ENCODE results near the gene ATPAF1. TPM values are rescaled to one million over a fixed set of nuclear protein-coding genes. Genes with fewer than 3 reads are reported as not detected.

Gene ATPAF1
- total and polyA plus RNA-seq, 3 experiments from 2014 or later, result 40.2 to 75.8 (median 42.3) TPM

DNA sequence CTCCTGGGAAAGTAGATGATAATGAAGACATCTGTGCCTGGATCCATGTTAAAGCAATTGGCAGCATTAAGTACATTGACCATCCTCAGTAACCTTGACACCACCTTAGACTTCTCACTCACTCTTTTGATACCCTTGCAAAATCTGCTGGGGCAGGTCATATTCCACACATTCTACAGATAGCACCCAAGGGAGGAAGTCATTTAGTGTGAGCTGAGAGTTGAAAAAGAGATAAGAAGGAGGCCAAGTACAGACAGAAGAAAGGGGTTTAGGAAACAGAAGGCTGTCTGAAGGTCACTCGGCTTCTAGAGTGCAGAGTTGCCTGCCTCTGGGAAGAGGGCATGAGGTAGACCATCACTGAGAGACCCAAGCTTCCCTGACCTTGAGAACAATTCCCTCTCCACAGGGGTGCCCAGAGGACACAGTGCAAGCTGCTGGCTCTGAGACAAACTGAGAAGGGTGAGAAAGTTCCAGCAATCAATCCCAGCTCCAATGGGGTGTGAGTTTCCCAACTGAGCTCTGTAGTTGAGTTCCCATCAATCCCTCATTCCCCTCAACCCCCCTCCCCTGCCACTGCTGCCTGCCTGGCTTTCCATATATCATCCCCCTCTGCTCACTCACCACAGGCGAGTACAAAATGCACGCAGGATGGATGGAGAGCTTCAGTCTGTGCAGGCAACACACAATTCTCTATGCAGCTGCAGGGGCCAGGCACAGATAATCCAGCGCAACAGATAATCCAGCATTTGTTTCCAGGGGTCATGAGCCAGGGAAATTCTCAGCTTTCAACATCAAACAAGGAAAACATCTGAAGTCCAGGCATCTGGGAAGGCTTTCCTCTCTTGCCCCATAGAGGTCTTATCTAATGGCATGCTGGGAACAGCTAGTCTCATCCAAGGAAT is 44.2 kb downstream of the ATPAF1 start:
- CTCF ChIA-PET, result interaction anchor here (0.7 kb wide), 1 partner anchor 101 kb away, joined by 3 read pairs; no protein-coding TSS in a partner anchor
- H3K4me3 Mint-ChIP-seq, result no peak overlapping the region
- H3K4me3 ChIP-seq (ENCODE audit: low read length), result no peak overlapping the region
- no peak overlapping the region for H3K27ac ChIP-seq (ENCODE audit: low read depth, low read length)
- no peaks in the 10 kb centered on the region for H3K27me3 Mint-ChIP-seq
- no peaks in the 10 kb centered on the region for H3K9me3 Mint-ChIP-seq
- no peak overlapping the region for H3K27ac Mint-ChIP-seq
- H3K27me3 ChIP-seq (ENCODE audit: insufficient read depth, low read length, poor library complexity, severe bottlenecking), result no peaks in the 10 kb centered on the region
- H3K36me3 Mint-ChIP-seq, result peaks cover 0 to 3% (median 0%) of the 10 kb centered on the region in 3 donors
- POLR2A ChIA-PET, result interaction anchor here (0.8 kb wide), 1 partner anchor 9 kb away, joined by 3 read pairs; no protein-coding TSS in a partner anchor
- DNase-seq, result no peak
- no peaks in the 10 kb centered on the region for H3K4me1 Mint-ChIP-seq
- no peaks in the 10 kb centered on the region for H3K36me3 ChIP-seq (ENCODE audit: insufficient read depth, low read length)
- no peaks in the 10 kb centered on the region for H3K9me3 ChIP-seq (ENCODE audit: low read length)
- no peaks in the 10 kb centered on the region for H3K4me1 ChIP-seq (ENCODE audit: insufficient read depth, low read length)

DNA sequence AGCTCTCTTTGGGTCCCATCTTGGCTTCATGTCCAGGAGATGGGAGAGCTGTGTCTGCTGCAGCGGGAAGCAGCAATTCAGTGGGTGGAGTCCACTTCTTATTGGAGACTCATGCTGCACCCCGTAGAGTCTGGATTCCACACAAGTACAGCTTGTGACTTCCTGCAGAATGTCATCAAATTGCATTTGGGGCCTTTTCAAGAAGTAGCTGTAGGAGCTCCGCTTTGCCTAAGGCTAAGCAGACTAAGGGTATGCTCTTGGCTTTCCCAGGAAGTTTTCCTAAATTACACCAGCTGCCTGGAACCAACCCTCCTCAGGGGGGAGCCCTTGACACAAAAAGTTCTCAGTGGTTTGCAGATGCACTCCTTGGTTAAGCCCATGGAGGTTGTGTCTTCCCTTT is 45.8 kb downstream of the ATPAF1 start:
- no peaks in the 10 kb centered on the region for H3K9me3 Mint-ChIP-seq
- no peak overlapping the region for H3K4me3 Mint-ChIP-seq
- CTCF ChIA-PET, result interaction anchor here (1.4 kb wide), 1 partner anchor 102 kb away, joined by 4 read pairs; no protein-coding TSS in a partner anchor
- H3K36me3 Mint-ChIP-seq, result no peaks in the 10 kb centered on the region
- H3K4me3 ChIP-seq (ENCODE audit: low read length), result no peak overlapping the region
- no peaks in the 10 kb centered on the region for H3K9me3 ChIP-seq (ENCODE audit: low read length)
- H3K27ac ChIP-seq (ENCODE audit: low read depth, low read length), result no peak overlapping the region
- no peaks in the 10 kb centered on the region for H3K27me3 Mint-ChIP-seq
- no peak for DNase-seq
- H3K27ac Mint-ChIP-seq, result no peak overlapping the region
- no peaks in the 10 kb centered on the region for H3K36me3 ChIP-seq (ENCODE audit: insufficient read depth, low read length)
- POLR2A ChIA-PET, result no interaction called here
- no peaks in the 10 kb centered on the region for H3K27me3 ChIP-seq (ENCODE audit: insufficient read depth, low read length, poor library complexity, severe bottlenecking)
- H3K4me1 ChIP-seq (ENCODE audit: insufficient read depth, low read length), result peaks cover 3% of the 10 kb centered on the region
- peaks cover 1 to 5% (median 4%) of the 10 kb centered on the region in 3 donors for H3K4me1 Mint-ChIP-seq

DNA sequence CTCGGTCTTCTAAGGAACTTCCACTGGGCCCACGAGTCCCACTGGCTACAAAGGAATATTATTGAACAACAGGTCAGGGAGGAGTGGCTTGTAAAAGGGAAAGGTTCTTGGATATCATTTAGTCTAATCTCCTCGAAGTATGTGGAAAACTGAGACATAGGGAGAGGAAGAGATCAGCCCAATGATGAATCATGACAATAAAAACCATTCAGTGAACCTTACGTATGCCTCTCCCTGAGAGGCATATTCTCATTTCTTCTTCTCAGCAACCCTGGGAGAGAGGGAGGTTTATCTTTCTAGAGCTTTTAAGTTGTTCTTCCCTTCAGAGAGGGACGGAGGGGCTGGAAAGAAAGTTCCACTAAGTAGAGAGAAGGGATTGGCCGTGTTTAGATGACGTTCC is 46.2 kb downstream of the ATPAF1 start:
- H3K9me3 Mint-ChIP-seq, result no peaks in the 10 kb centered on the region
- Histone ChIP-seq H3K4me3 (ENCODE audit: low read length) (no peak overlapping the region), H3K27ac (ENCODE audit: low read depth, low read length) (no peak overlapping the region), H3K27me3 (ENCODE audit: insufficient read depth, low read length, poor library complexity, severe bottlenecking) (no peaks in the 10 kb centered on the region), H3K36me3 (ENCODE audit: insufficient read depth, low read length) (no peaks in the 10 kb centered on the region), H3K4me1 (ENCODE audit: insufficient read depth, low read length) (peaks cover 7% of the 10 kb centered on the region), H3K9me3 (ENCODE audit: low read length) (no peaks in the 10 kb centered on the region)
- peaks cover 0 to 2% (median 0%) of the 10 kb centered on the region in 3 donors for H3K36me3 Mint-ChIP-seq
- no peaks in the 10 kb centered on the region for H3K27me3 Mint-ChIP-seq
- CTCF ChIA-PET, result interaction anchor here (1.4 kb wide), 1 partner anchor 103 kb away, joined by 4 read pairs; no protein-coding TSS in a partner anchor
- DNase-seq, result no peak
- POLR2A ChIA-PET, result no interaction called here
- peak overlapping the region in 1 of 8 donors; percentile 50 for H3K27ac Mint-ChIP-seq
- H3K4me1 Mint-ChIP-seq, result peaks cover 5 to 9% (median 9%) of the 10 kb centered on the region in 3 donors
- no peak overlapping the region for H3K4me3 Mint-ChIP-seq

DNA sequence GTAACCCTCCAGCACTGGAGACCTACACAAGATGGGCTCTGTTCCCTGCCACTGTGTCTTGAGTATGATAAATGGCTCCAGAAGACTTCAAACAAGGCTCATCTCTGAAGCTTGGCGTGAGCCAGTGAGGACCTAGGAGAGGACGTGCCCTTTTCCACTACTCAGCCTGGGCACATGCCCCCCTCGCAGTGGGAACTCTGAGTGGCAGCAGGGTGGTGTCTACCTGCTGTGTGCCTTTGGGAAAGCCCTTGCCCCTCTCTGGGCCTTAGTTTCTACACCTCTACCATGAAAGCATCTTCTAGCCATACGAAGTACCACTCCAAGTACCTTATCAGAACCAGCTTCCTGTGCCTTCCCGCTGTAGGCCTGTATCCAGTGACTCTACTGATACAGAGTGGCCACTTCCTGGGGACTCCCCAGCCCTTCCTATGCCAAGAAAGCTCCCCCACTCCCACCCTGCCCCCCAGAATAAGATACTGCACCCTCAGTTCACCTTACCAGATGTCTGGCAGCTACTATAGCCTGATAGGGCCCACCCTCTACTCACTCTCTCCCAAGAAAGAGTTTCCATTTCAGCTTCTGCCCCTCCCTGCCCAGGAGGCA is 48.4 kb downstream of the ATPAF1 start:
- peaks cover 0 to 4% (median 2%) of the 10 kb centered on the region in 3 donors for H3K36me3 Mint-ChIP-seq
- CTCF ChIA-PET, result no interaction called here
- POLR2A ChIA-PET, result no interaction called here

DNA sequence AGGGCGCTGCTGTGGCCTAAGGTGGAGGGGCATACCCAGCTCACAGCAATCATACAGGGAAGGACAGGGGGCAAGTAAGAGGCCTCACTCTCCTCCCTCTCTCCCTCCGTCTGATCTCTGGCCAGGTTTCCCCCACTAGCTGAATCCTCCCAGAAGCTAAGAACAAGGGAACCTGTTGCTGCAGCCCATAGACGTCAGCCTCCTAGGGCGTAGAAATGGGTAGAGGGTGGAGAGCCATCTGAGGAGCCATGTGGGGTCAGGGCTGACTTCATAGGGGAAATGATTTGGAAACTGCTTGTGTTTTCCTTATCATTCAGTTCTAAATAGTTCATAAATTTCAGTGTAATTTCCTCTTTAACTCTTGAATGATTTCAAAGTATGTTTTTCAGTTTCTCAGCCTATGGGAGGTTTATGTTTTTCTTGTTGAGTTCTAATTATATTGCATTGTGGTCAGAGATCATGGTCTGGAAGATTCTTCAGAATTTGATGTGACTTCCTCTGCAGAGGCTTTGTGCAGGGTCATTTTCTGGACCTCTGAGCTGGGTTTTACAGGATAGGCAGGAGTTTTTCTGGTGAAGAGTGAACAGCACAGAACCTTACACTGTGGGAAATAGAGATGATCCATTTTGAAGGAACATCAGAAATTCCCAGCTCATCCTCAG is 49.3 kb downstream of the ATPAF1 start:
- Mint-ChIP-seq H3K9me3 (no peaks in the 10 kb centered on the region), H3K36me3 (peaks cover 0 to 4% (median 2%) of the 10 kb centered on the region in 3 donors), H3K4me3 (peak overlapping the region in 2 of 7 donors; percentile 16 to 93), H3K27me3 (no peaks in the 10 kb centered on the region), H3K27ac (peak overlapping the region in 2 of 8 donors; percentile 61 to 92), H3K4me1 (peaks cover 29 to 35% (median 33%) of the 10 kb centered on the region in 3 donors)
- DNase-seq, result no peak
- H3K4me1 ChIP-seq (ENCODE audit: insufficient read depth, low read length), result peaks cover 32% of the 10 kb centered on the region
- H3K36me3 ChIP-seq (ENCODE audit: insufficient read depth, low read length), result no peaks in the 10 kb centered on the region
- H3K27ac ChIP-seq (ENCODE audit: low read depth, low read length), result no peak overlapping the region
- POLR2A ChIA-PET, result no interaction called here
- H3K4me3 ChIP-seq (ENCODE audit: low read length), result no peak overlapping the region
- no peaks in the 10 kb centered on the region for H3K9me3 ChIP-seq (ENCODE audit: low read length)
- CTCF ChIA-PET, result no interaction called here
- no peaks in the 10 kb centered on the region for H3K27me3 ChIP-seq (ENCODE audit: insufficient read depth, low read length, poor library complexity, severe bottlenecking)

More for the DNA sequence above, 48.4 kb downstream of the ATPAF1 start:
- H3K27ac Mint-ChIP-seq, result no peak overlapping the region
- H3K27me3 Mint-ChIP-seq, result no peaks in the 10 kb centered on the region
- Histone ChIP-seq H3K36me3 (ENCODE audit: insufficient read depth, low read length) (no peaks in the 10 kb centered on the region), H3K27me3 (ENCODE audit: insufficient read depth, low read length, poor library complexity, severe bottlenecking) (no peaks in the 10 kb centered on the region), H3K9me3 (ENCODE audit: low read length) (no peaks in the 10 kb centered on the region), H3K27ac (ENCODE audit: low read depth, low read length) (no peak overlapping the region), H3K4me3 (ENCODE audit: low read length) (no peak overlapping the region), H3K4me1 (ENCODE audit: insufficient read depth, low read length) (peaks cover 23% of the 10 kb centered on the region)
- no peak overlapping the region for H3K4me3 Mint-ChIP-seq
- H3K9me3 Mint-ChIP-seq, result no peaks in the 10 kb centered on the region
- no peak for DNase-seq
- H3K4me1 Mint-ChIP-seq, result peaks cover 21 to 26% (median 25%) of the 10 kb centered on the region in 3 donors

DNA sequence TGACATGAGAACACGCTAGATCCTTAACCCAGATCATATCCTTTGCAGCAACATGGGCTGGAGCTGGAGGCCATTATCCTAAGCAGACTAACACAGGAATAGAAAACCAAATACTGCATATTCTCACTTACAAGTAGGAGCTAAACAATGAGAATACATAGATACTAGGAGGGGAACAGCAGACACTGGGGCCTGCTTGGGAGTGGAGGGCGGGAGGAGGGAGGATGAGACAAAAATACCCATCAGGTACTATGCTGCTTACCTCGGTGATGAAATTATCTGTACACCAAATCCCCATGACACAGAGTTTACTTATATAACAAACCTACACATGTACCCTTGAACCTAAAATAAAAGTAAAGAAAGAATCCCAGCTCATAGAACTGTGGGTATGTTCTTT is 50.3 kb downstream of the ATPAF1 start:
- H3K4me1 Mint-ChIP-seq, result peaks cover 36 to 44% (median 41%) of the 10 kb centered on the region in 3 donors
- ChIA-PET CTCF (interaction anchor here (1.3 to 1.6 kb wide), 2 partner anchors 11 to 13 kb away, joined by 3 to 5 read pairs; partner anchors contain the start of gene MKNK1), POLR2A (interaction anchor here (3.1 kb wide), 1 partner anchor 14 kb away, joined by 42 read pairs; the partner anchor contains the start of gene MKNK1)
- peak overlapping the region; percentile 90 to 96 (median 93) for H3K4me3 Mint-ChIP-seq
- no peak for DNase-seq
- Histone ChIP-seq H3K27me3 (ENCODE audit: insufficient read depth, low read length, poor library complexity, severe bottlenecking) (no peaks in the 10 kb centered on the region), H3K27ac (ENCODE audit: low read depth, low read length) (no peak overlapping the region), H3K4me1 (ENCODE audit: insufficient read depth, low read length) (peaks cover 42% of the 10 kb centered on the region), H3K4me3 (ENCODE audit: low read length) (no peak overlapping the region), H3K9me3 (ENCODE audit: low read length) (no peaks in the 10 kb centered on the region), H3K36me3 (ENCODE audit: insufficient read depth, low read length) (no peaks in the 10 kb centered on the region)
- peak overlapping the region in 7 of 8 donors; percentile 3 to 95 (median 92) for H3K27ac Mint-ChIP-seq
- H3K27me3 Mint-ChIP-seq, result no peaks in the 10 kb centered on the region
- H3K9me3 Mint-ChIP-seq, result no peaks in the 10 kb centered on the region
- peaks cover 0 to 9% (median 2%) of the 10 kb centered on the region in 3 donors for H3K36me3 Mint-ChIP-seq

DNA sequence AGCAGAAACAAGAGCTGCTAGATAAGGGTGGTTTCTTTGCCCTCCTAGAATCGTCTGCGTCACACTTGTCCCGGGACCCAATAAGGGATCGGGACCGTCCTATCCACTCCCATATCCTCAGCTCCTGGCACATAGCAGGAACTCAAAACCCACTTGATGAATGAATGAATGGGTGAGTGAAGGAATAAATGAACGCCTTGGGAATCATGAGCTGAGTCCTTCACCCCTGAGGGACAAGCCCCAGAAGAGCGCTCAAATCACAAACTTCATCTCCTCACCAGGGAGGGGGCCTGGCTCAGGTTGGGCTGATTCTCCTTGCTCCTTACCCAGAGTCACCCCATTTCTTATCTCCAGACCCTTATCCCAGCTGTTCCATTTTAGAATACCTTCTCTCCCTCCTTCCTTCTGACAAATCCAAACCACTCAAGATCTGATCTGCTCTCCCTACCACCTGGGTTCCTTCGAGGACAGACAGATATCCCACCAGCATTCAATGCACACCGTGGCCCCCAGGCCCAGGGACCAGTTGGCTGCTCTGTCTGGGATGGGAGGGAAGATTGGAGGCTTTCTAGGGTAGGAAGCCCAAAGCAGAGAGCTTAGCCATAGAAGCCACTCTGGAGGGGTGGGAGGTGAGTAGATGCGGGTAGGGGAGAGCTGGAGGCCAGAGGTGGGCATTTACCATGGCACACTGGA is 50.9 kb downstream of the ATPAF1 start:
- DNase-seq, result no peak
- Mint-ChIP-seq H3K36me3 (peaks cover 0 to 12% (median 3%) of the 10 kb centered on the region in 3 donors), H3K4me1 (peaks cover 39 to 50% (median 47%) of the 10 kb centered on the region in 3 donors), H3K27ac (peak overlapping the region; percentile 92 to 99 (median 94)), H3K4me3 (peak overlapping the region; percentile 90 to 96 (median 93)), H3K9me3 (no peaks in the 10 kb centered on the region), H3K27me3 (no peaks in the 10 kb centered on the region)
- no peaks in the 10 kb centered on the region for H3K9me3 ChIP-seq (ENCODE audit: low read length)
- no peaks in the 10 kb centered on the region for H3K27me3 ChIP-seq (ENCODE audit: insufficient read depth, low read length, poor library complexity, severe bottlenecking)
- no peaks in the 10 kb centered on the region for H3K36me3 ChIP-seq (ENCODE audit: insufficient read depth, low read length)
- ChIA-PET POLR2A (interaction anchor here (1.0 to 3.1 kb wide), 3 partner anchors 13 to 83 kb away, joined by 4 to 42 read pairs (median 9); partner anchors contain the start of genes ATPAF1 and MKNK1), CTCF (interaction anchor here (1.1 to 1.6 kb wide), 3 partner anchors 11 to 13 kb away, joined by 3 to 5 read pairs (median 3); partner anchors contain the start of gene MKNK1)
- H3K4me1 ChIP-seq (ENCODE audit: insufficient read depth, low read length), result peaks cover 48% of the 10 kb centered on the region
- peak overlapping the region; percentile 88 for H3K27ac ChIP-seq (ENCODE audit: low read depth, low read length)
- peak overlapping the region; percentile 100 for H3K4me3 ChIP-seq (ENCODE audit: low read length)

Measured in CD8-positive, alpha-beta memory T cell (primary cell).